ENCODE measurements around the gene VAMP4.

- no peak for TF ChIP-seq CTCF (IDR thresholded peaks at IDR 0.05)
- TF ChIP-seq POLR2A (IDR thresholded peaks at IDR 0.05): no peak
- TF ChIP-seq POLR2AphosphoS5 (IDR thresholded peaks at IDR 0.05): no peak
These were observed 88.1 kb downstream of the VAMP4 start for GRCh38 chr1:171653796-171654195.

Data from stomach (tissue), 4 donors.